GM18519 (cell line): ENCODE results near the gene ERN2.

Experiments used
- ATAC-seq: cut with Tn5 transposase; IDR thresholded peaks from one replicate; pipeline ENCODE4 v1.9.1; 2021; ENCODE audit warnings: mild to moderate bottlenecking, moderate library complexity; ENCODE audit not compliant: unreplicated experiment, low FRiP score

ERN2 gene

GRCh38 chr16:23690771-23691482 lies 22.1 kb downstream of the ERN2 start:
- ATAC-seq: no peak

GRCh38 chr16:23689442-23690187 lies 23.4 kb downstream of the ERN2 start:
- no peak for ATAC-seq

GRCh38 chr16:23687034-23687808 lies 25.8 kb downstream of the ERN2 start:
- no peak for ATAC-seq

GRCh38 chr16:23683487-23683886 lies 29.5 kb downstream of the ERN2 start:
- ATAC-seq: no peak

- ATAC-seq: no peak
Observed at GRCh38 chr16:23682181-23682580, 30.8 kb downstream of the ERN2 start.

- ATAC-seq: no peak
Observed at GRCh38 chr16:23679986-23680336, 33.1 kb downstream of the ERN2 start.

- ATAC-seq: no peak
Observed at GRCh38 chr16:23679274-23679985, 33.6 kb downstream of the ERN2 start.

- peak; percentile 55 for ATAC-seq
Observed at GRCh38 chr16:23678430-23679273, 34.4 kb downstream of the ERN2 start, which contains the start of gene PLK1. Gene PLK1, plus strand, starts transcription at chr16:23678889. Its CDS starts 44 bp downstream, at chr16:23678933.

GRCh38 chr16:23676924-23677480 lies 36.0 kb downstream of the ERN2 start:
- no peak for ATAC-seq

GRCh38 chr16:23673971-23674614 lies 38.9 kb downstream of the ERN2 start:
- ATAC-seq: no peak

- peak; percentile 78 for ATAC-seq
Observed at GRCh38 chr16:23670137-23670776, 42.8 kb downstream of the ERN2 start.

- no peak for ATAC-seq
Observed at GRCh38 chr16:23668873-23669272, 44.1 kb downstream of the ERN2 start.

- no peak for ATAC-seq
Observed at GRCh38 chr16:23668225-23668624, 44.8 kb downstream of the ERN2 start.

GRCh38 chr16:23667355-23667659 lies 45.7 kb downstream of the ERN2 start:
- no peak for ATAC-seq

GRCh38 chr16:23666571-23667354 lies 46.3 kb downstream of the ERN2 start:
- ATAC-seq: no peak

GRCh38 chr16:23663918-23664317 lies 49.1 kb downstream of the ERN2 start:
- no peak for ATAC-seq

GRCh38 chr16:23651943-23652468 lies 61.0 kb downstream of the ERN2 start:
- ATAC-seq: peak; percentile 47
